NCI-H748 treated with DMSO at 0.1 percent for 48 hours (cell line): Measurements from ENCODE around the gene DDX31.
"Not testable (repeated sequence)": the region's sequence is repeated elsewhere in the genome, so short reads cannot be mapped to it uniquely, and the experiment has no call there.

ENCODE experiments used
- DNase-seq: peaks from one replicate; lab custom pipeline; 2025; lab: John Stamatoyannopoulos, UW

The DDX31 gene

GRCh38 chr9:132578367-132578932, 91.3 kb downstream of the DDX31 start:
- DNase-seq = no peak

- no peak for DNase-seq
These were observed 92.7 kb downstream of the DDX31 start for GRCh38 chr9:132577119-132577518.

- no peak for DNase-seq
These were observed 94.0 kb downstream of the DDX31 start for GRCh38 chr9:132575811-132576210.

- DNase-seq = peak; percentile 72
These were observed 94.7 kb downstream of the DDX31 start for GRCh38 chr9:132575005-132575609.

GRCh38 chr9:132572921-132573320, 96.9 kb downstream of the DDX31 start:
- no peak for DNase-seq

GRCh38 chr9:132571806-132572600, 97.8 kb downstream of the DDX31 start:
- DNase-seq = no peak

GRCh38 chr9:132568787-132569186, 101.0 kb downstream of the DDX31 start:
- not testable (repeated sequence) for DNase-seq

- DNase-seq = no peak
These were observed 105.3 kb downstream of the DDX31 start for GRCh38 chr9:132564526-132564925.

- DNase-seq = no peak
These were observed 107.5 kb downstream of the DDX31 start for GRCh38 chr9:132562306-132562573.

- DNase-seq = no peak
These were observed 109.1 kb downstream of the DDX31 start for GRCh38 chr9:132560616-132561202.

- DNase-seq = no peak
These were observed 110.1 kb downstream of the DDX31 start for GRCh38 chr9:132559711-132560110.

- DNase-seq = no peak
These were observed 112.6 kb downstream of the DDX31 start for GRCh38 chr9:132557159-132557558.

- DNase-seq = no peak
These were observed 113.1 kb downstream of the DDX31 start for GRCh38 chr9:132556714-132557113.

- no peak for DNase-seq
These were observed 113.5 kb downstream of the DDX31 start for GRCh38 chr9:132556235-132556634.

GRCh38 chr9:132555528-132555927, 114.3 kb downstream of the DDX31 start:
- DNase-seq = no peak

- no peak for DNase-seq
These were observed 115.0 kb downstream of the DDX31 start for GRCh38 chr9:132554755-132555154.

- no peak for DNase-seq
These were observed 117.7 kb downstream of the DDX31 start for GRCh38 chr9:132552041-132552440.

GRCh38 chr9:132551556-132551955, 118.2 kb downstream of the DDX31 start:
- no peak for DNase-seq

GRCh38 chr9:132548751-132549640, 120.8 kb downstream of the DDX31 start:
- no peak for DNase-seq

- DNase-seq = no peak
These were observed 121.6 kb downstream of the DDX31 start for GRCh38 chr9:132547976-132548730.

- DNase-seq = no peak
These were observed 122.3 kb downstream of the DDX31 start for GRCh38 chr9:132547436-132547835.
